Left hindlimb (tissue), 1 donor: ENCODE data around the gene GLUD2.
A peak's percentile ranks its signal among the peaks of the same experiment; 100 is the strongest.
"Not testable (repeated sequence)": the region's sequence is repeated elsewhere in the genome, so short reads cannot be mapped to it uniquely, and the experiment has no call there.

Experiments
- DNase-seq: peaks from one replicate; pipeline ENCODE4 v3.0.0-alpha.2; 2018

GLUD2 gene

GRCh38 chrX:121047441-121048419 lies at the start of gene GLUD2:
GLUD2 (plus strand) TSS chrX:121047610; CDS start chrX:121047685, 75 bp downstream.
- peak; percentile 39 for DNase-seq

DNA sequence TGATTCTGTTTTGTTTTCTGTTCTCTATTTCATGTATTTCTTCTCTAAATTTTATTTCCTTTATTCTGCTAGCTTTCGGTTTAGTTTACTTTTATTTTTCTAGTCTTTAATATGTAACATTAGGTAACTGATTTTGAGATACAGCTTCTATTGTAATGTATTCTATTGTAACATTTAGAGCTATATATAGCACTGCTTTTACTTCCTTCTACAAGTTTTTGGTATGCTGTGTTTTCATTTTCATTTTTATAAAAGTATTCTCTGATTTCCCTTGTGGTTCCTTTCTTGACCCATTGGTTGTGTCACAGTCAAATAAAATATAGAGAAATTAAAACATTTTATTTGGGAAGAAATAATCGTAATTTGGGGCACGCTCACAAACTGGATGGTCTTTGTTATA lies 48.0 kb upstream of the GLUD2 start:
- no peak for DNase-seq

GRCh38 chrX:121000589-121000988 lies 46.8 kb upstream of the GLUD2 start:
- no peak for DNase-seq

DNA sequence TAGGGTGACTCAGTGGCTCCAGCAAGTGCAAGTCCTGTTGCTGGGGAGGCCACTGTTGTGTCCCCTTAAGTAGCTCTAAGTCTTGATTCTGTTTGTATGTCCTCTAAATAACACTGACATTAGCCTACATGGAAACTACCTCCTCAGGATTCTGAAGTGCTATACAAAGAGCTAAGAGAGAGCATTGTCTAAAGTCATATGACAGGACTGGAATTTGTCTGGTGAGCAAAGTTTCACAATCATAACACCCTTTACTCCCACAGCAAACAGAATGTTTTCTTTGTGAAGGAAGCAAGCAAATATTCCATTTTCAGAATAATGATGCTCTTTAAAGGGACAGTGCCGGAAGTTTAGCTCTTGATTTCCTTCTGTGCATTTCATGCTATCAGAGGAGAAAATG lies 38.5 kb upstream of the GLUD2 start:
- no peak for DNase-seq

GRCh38 chrX:121009764-121010163 lies 37.6 kb upstream of the GLUD2 start:
- no peak for DNase-seq

DNA sequence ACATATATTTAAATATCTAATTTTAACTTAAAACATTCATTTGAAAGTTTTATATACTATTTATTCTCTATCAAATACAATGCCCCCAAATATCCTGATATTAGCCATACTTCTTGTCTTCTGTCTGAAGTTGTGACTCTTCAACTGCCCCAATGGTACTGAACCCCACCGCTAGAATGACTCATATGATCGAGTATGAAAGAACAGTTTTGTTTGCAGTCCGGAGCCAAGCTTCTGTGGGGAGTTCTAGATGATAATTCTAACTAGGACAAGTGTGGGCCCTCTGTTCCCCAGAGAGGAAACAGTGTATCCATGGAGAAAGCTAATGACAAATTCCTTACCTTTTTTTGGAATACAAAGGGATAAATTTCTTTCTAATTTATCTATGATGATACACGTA lies 37.2 kb upstream of the GLUD2 start:
- DNase-seq = no peak

DNA sequence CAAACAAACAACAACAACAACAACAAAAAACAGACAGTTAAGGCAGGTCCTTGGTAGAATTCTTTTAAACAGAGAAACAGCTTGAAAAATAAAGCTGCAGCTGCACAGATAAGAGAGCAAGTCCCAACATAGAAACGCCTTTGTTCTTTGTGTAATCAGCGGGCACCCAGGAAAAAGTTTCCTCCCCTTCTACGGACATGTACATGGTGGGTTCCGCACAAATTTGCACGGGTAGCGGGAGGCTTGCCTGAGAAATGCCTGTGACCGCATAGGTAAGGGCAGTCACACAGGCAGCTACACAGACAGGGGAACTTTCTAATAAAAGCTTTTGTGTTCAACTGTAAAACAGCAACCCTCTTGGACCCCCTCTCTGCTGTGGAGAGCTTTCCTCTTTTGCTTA lies 36.2 kb upstream of the GLUD2 start:
- DNase-seq = no peak

GRCh38 chrX:121013897-121014455 lies 33.4 kb upstream of the GLUD2 start:
- no peak for DNase-seq

GRCh38 chrX:121014826-121015225 lies 32.6 kb upstream of the GLUD2 start:
- DNase-seq = no peak

DNA sequence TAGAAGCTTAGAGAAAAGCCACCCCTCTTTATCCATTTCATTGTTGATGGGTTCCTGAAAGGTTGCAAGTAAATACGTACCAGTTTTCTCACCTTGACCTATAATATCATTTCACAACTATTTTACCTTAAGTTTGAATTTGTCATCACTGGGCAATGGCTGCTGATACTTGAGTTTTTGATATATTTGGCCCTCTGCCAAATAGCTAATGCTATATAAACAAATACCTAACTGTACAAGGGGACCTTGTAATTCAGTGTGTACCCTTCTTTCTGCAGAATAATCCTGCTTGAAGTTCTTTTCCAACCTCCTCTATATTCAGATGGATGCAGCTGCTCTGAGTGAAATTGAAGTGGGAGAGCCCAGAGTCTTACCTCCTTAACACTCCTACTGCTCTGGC lies 19.0 kb upstream of the GLUD2 start:
- DNase-seq = no peak

- DNase-seq = no peak
Observed at GRCh38 chrX:121030083-121030482, 17.3 kb upstream of the GLUD2 start.

GRCh38 chrX:121032531-121032930 lies 14.9 kb upstream of the GLUD2 start:
- DNase-seq = peak; percentile 23

DNA sequence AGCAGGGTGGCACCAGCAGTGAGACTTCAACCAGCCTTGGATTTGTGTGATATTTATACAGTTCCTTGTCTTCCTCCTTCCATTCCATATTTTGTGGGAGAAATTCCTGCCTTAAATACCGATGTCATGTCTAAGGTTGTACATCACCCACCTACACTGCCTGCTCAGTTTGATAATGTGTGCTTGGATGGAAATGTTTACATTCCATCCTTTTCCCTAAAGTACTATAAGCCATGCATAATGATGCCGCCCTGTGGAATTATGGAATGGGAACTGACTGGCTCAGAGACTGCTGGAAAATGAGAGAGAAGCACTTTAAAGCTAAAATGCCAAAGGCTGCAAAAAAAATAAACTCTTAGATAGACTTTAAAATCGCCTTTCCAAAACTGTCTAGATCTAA lies 11.3 kb upstream of the GLUD2 start:
- no peak for DNase-seq

DNA sequence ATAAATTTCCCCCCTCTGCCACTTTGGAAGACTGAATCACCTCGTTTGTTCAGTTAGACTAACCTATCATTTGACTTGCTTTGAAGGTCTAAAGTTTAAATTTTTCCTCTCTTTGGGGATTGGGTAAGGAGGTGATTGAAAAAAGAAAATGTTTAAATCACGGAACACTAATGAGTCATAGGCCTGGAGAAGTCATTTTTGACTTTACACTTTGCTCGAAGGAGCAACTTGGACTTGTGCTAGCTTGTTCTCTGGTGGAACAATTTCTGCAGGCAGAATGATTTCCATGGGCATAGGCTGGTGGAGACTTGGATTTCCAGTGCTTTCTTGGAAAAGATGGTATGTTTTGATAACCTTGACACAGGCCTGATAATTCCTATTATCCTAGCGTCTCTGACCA lies 10.5 kb upstream of the GLUD2 start:
- DNase-seq = no peak

DNA sequence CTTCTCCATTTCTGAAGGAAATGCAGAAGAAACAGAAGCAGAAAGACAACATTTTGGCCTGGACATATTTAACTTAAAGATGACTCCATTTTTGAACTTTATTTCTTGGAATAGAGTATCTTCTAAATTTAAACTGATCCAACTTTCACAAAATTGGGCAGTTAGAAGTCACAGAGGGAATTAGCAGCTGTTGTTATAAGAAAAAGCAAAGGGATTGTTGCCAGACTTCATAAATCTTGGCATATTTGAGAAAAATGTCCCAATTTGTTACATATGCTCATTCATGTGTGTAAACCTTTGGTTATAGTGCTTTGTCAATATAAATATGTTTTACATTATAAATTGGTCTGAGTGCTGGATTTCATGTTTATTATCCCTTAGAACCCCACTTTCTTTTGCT lies 3.4 kb downstream of the GLUD2 start:
- DNase-seq = no peak

GRCh38 chrX:121052122-121052521 lies 4.7 kb downstream of the GLUD2 start:
- DNase-seq = no peak

DNA sequence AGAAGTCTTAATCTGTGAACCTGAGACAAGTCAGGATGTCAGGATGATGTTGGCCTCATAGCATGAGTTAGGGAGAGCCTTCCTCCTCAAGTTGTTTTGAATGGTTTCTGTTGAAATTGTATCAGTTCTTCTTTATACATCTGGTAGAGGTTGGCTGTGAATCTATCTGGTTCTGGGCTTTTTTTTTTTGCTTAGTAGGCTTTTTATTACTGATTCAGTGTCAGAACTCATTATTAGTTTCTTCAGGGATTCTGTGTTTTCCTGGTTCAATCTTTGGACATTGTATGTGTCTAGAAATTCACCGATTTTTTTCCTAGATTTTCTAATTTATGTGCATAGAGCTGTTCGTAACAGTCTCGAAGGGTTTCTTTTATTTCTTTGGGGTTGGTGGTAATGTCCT lies 14.9 kb downstream of the GLUD2 start:
- no peak for DNase-seq

- no peak for DNase-seq
Observed at GRCh38 chrX:121064579-121064978, 17.2 kb downstream of the GLUD2 start.

GRCh38 chrX:121084247-121084646 lies 36.8 kb downstream of the GLUD2 start:
- not testable (repeated sequence) for DNase-seq

DNA sequence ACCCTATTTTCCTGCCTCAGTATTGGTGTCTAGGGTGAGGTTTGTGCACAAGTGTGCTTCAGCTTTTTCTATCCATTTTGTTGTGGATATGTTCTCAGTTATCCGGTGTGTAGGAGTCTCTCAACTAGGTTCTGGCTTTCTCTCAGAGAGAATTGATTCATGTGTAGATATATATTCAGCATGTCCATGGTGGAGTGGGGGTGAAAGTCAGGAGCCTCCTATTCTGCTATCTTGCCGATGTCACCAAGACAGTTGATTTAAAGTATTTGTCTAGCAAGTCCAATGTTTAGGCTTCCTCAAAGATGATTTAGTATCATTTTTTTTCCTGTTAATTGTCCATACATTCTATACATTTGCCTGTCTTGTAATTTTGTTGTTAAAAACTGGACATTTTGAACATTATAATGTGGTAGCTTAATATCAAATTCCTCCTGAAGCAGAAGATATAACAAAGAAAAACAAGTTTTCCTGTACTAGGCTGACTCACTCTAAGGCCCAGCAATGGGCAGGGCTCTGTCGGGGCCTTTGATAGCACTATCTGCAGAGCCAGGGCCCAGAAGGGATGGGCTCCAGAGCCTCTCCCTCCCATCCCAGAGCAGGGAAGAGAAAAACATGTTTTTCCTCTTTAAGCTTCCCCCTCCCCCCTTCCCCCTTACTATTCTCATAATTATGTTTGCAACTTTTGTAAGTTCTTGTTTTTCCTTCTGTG lies 37.6 kb downstream of the GLUD2 start:
- DNase-seq = no peak

- no peak for DNase-seq
Observed at GRCh38 chrX:121085612-121086010, 38.2 kb downstream of the GLUD2 start.

GRCh38 chrX:121093011-121093410 lies 45.6 kb downstream of the GLUD2 start:
- DNase-seq = no peak
